Measurements from ENCODE around the gene DRAXIN. TPM values are rescaled to one million over a fixed set of nuclear protein-coding genes. Genes with fewer than 3 reads are reported as not detected.

DRAXIN gene
- total RNA-seq, 2 experiments from 2014 or later = 0.15 to 0.19 TPM

GRCh38 chr1:11719313-11720032, 28.0 kb downstream of the DRAXIN start:
- Histone ChIP-seq H3K36me3 (ENCODE audit: insufficient read depth, low read length) (no peaks in the 10 kb centered on the region), H4K20me1 (ENCODE audit: insufficient read depth, low read length) (no peaks in the 10 kb centered on the region), H3K4me1 (ENCODE audit: insufficient read depth, low read length, poor library complexity, severe bottlenecking) (peaks cover 13% of the 10 kb centered on the region), H3K4me3 (ENCODE audit: low read depth, low read length, poor library complexity, severe bottlenecking) (peak overlapping the region; percentile 63), H3K79me2 (ENCODE audit: insufficient read depth, low read depth, low read length) (no peaks in the 10 kb centered on the region), H3K4me2 (ENCODE audit: low read length) (peak overlapping the region; percentile 88), H3K9me3 (ENCODE audit: low read length) (no peaks in the 10 kb centered on the region), H3K27ac (ENCODE audit: low read depth, low read length, poor library complexity, severe bottlenecking) (peak overlapping the region; percentile 60), H2AFZ (ENCODE audit: low read length) (peak overlapping the region; percentile 97), H3K9me2 (ENCODE audit: insufficient read depth, low read length) (no peaks in the 10 kb centered on the region)
- ChIA-PET CTCF (ENCODE audit: unreplicated experiment) (interaction anchor here (0.5 to 1.5 kb wide), 7 partner anchors 18 to 68 kb away, joined by 3 to 5 read pairs (median 3); partner anchors contain the start of gene FBXO6), POLR2A (interaction anchor here (0.5 to 1.7 kb wide), 6 partner anchors 11 to 179 kb away, joined by 3 to 6 read pairs (median 3); partner anchors contain the start of genes AGTRAP and MAD2L2)
- intact Hi-C loops (cut with micrococcal nuclease; ENCODE audit: unreplicated experiment) = loop anchor here (1.0 to 5.0 kb wide), 3 partner anchors 37 to 69 kb away; partner anchors contain the start of genes FBXO6 and MAD2L2
- BruUV-seq (replicated peaks) = no TSS peak
- TF ChIP-seq EZH2phosphoT487 (IDR thresholded peaks at IDR 0.05; ENCODE audit: borderline replicate concordance, low read depth, low read length) (no peak), CTCF (conservative IDR thresholded peaks at IDR 0.05; ENCODE audit: low read length) (peak; percentile 100)
- peak; percentile 83 for DNase-seq (ENCODE audit: low spot score)

GRCh38 chr1:11720033-11720376, 28.5 kb downstream of the DRAXIN start:
- TF ChIP-seq EZH2phosphoT487 (IDR thresholded peaks at IDR 0.05; ENCODE audit: borderline replicate concordance, low read depth, low read length) (no peak), CTCF (conservative IDR thresholded peaks at IDR 0.05; ENCODE audit: low read length) (no peak; the same call in 1 of the 2 replicates)
- Histone ChIP-seq H4K20me1 (ENCODE audit: insufficient read depth, low read length) (no peaks in the 10 kb centered on the region), H3K4me1 (ENCODE audit: insufficient read depth, low read length, poor library complexity, severe bottlenecking) (peaks cover 13% of the 10 kb centered on the region), H3K4me2 (ENCODE audit: low read length) (peak overlapping the region; percentile 88; the same call in 1 of the 2 replicates), H3K9me3 (ENCODE audit: low read length) (no peaks in the 10 kb centered on the region), H3K36me3 (ENCODE audit: insufficient read depth, low read length) (no peaks in the 10 kb centered on the region), H3K4me3 (ENCODE audit: low read depth, low read length, poor library complexity, severe bottlenecking) (peak overlapping the region; percentile 63), H3K9me2 (ENCODE audit: insufficient read depth, low read length) (no peaks in the 10 kb centered on the region), H3K79me2 (ENCODE audit: insufficient read depth, low read depth, low read length) (no peaks in the 10 kb centered on the region), H2AFZ (ENCODE audit: low read length) (peak overlapping the region; percentile 97; the same call in 1 of the 2 replicates), H3K27ac (ENCODE audit: low read depth, low read length, poor library complexity, severe bottlenecking) (no peak overlapping the region)
- POLR2A ChIA-PET = interaction anchor here (0.7 to 1.7 kb wide), 3 partner anchors 11 to 202 kb away, joined by 3 to 6 read pairs (median 3); partner anchors contain the start of gene MAD2L2
- BruUV-seq (replicated peaks) = no TSS peak
- DNase-seq (ENCODE audit: low spot score) = no peak
- CTCF ChIA-PET (ENCODE audit: unreplicated experiment) = interaction anchor here (0.6 to 1.5 kb wide), 5 partner anchors 17 to 68 kb away, joined by 3 to 5 read pairs (median 3); partner anchors contain the start of gene FBXO6
- intact Hi-C loops (cut with micrococcal nuclease; ENCODE audit: unreplicated experiment) = no loop called here

All from OCI-LY7 (cell line).